HL-60 (cell line): Measurements from ENCODE around the gene ITIH3.

ENCODE experiments used
- DNase-seq, 2 experiments: peaks; one replicate each; pipeline ENCODE4 v3.0.0-alpha.2; 2010 to 2020; ENCODE audit warnings: low read depth in 1 of 2, low spot score in 1 of 2
- H3K27ac ChIP-seq: fragments of 250-450 bp; sonication (Bioruptor Pico); replicated peaks from 2 replicates; pipeline ENCODE4 v1.5.1; 2020; ENCODE audit warnings: mild to moderate bottlenecking, moderate library complexity
- H3K27me3 ChIP-seq: fragments of 250-450 bp; sonication (Bioruptor Pico); 2 replicates; pipeline ENCODE4 v1.5.1; 2021; ENCODE audit warnings: mild to moderate bottlenecking, moderate library complexity; ENCODE audit not compliant: insufficient read depth, poor library complexity, severe bottlenecking
- H3K4me3 ChIP-seq: replicated peaks from 2 replicates; pipeline ENCODE4 v1.5.1; 2011; ENCODE audit warnings: mild to moderate bottlenecking, control low read depth, low read length; ENCODE audit not compliant: insufficient read depth
- GABPA ChIP-seq: IDR thresholded peaks from 2 replicates; pipeline ENCODE4 v1.6.1; 2012; ENCODE audit warnings: low read depth
- POLR2AphosphoS5 ChIP-seq: IDR thresholded peaks from 2 replicates; pipeline ENCODE4 v1.6.1; 2012; ENCODE audit warnings: low read depth
- SPI1 ChIP-seq: IDR thresholded peaks from 2 replicates; pipeline ENCODE4 v1.6.1; 2012; ENCODE audit warnings: low read depth, mild to moderate bottlenecking, borderline replicate concordance
- TF ChIP-seq, protein P1 (sequence below): IDR thresholded peaks from 2 replicates; pipeline ENCODE4 v1.6.1; 2012; ENCODE audit warnings: low read depth; ENCODE audit not compliant: insufficient replicate concordance
- TF ChIP-seq, protein P2 (sequence below): IDR thresholded peaks from one replicate; pipeline ENCODE4 v1.5.1; 2011; ENCODE audit warnings: low read length, control low read depth, inconsistent platforms; ENCODE audit not compliant: insufficient read depth

ITIH3 gene

DNA sequence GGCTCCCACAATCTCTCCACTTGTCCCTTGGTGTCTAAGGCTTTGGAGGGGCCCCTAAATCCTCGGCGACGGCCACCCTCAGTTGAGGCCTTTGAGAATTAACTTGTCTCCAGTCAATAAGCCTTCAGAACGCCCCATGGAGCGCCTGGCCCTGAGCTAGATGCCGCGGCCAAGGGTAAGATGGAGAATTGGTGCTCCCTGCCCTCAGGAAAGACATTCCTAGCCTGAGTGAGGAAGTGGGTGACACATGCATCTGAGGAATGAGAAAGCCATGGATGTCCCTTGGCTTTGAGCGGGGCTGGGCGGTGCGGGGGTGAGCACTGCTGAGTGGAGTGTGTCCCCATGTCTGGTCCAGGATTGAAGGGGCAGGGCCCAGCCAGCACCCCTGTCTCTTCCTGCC lies 22.6 kb downstream of the ITIH3 start:
- H3K27ac ChIP-seq, result no peak overlapping the region
- DNase-seq, result no peak
- TF ChIP-seq, protein P1, sequence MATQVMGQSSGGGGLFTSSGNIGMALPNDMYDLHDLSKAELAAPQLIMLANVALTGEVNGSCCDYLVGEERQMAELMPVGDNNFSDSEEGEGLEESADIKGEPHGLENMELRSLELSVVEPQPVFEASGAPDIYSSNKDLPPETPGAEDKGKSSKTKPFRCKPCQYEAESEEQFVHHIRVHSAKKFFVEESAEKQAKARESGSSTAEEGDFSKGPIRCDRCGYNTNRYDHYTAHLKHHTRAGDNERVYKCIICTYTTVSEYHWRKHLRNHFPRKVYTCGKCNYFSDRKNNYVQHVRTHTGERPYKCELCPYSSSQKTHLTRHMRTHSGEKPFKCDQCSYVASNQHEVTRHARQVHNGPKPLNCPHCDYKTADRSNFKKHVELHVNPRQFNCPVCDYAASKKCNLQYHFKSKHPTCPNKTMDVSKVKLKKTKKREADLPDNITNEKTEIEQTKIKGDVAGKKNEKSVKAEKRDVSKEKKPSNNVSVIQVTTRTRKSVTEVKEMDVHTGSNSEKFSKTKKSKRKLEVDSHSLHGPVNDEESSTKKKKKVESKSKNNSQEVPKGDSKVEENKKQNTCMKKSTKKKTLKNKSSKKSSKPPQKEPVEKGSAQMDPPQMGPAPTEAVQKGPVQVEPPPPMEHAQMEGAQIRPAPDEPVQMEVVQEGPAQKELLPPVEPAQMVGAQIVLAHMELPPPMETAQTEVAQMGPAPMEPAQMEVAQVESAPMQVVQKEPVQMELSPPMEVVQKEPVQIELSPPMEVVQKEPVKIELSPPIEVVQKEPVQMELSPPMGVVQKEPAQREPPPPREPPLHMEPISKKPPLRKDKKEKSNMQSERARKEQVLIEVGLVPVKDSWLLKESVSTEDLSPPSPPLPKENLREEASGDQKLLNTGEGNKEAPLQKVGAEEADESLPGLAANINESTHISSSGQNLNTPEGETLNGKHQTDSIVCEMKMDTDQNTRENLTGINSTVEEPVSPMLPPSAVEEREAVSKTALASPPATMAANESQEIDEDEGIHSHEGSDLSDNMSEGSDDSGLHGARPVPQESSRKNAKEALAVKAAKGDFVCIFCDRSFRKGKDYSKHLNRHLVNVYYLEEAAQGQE, result no peak
- TF ChIP-seq, protein P2, sequence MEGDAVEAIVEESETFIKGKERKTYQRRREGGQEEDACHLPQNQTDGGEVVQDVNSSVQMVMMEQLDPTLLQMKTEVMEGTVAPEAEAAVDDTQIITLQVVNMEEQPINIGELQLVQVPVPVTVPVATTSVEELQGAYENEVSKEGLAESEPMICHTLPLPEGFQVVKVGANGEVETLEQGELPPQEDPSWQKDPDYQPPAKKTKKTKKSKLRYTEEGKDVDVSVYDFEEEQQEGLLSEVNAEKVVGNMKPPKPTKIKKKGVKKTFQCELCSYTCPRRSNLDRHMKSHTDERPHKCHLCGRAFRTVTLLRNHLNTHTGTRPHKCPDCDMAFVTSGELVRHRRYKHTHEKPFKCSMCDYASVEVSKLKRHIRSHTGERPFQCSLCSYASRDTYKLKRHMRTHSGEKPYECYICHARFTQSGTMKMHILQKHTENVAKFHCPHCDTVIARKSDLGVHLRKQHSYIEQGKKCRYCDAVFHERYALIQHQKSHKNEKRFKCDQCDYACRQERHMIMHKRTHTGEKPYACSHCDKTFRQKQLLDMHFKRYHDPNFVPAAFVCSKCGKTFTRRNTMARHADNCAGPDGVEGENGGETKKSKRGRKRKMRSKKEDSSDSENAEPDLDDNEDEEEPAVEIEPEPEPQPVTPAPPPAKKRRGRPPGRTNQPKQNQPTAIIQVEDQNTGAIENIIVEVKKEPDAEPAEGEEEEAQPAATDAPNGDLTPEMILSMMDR, result no peak
- TF ChIP-seq SPI1 (no peak), GABPA (no peak), POLR2AphosphoS5 (no peak)
- H3K27me3 ChIP-seq, result no peaks in the 10 kb centered on the region
- H3K4me3 ChIP-seq, result no peak overlapping the region

DNA sequence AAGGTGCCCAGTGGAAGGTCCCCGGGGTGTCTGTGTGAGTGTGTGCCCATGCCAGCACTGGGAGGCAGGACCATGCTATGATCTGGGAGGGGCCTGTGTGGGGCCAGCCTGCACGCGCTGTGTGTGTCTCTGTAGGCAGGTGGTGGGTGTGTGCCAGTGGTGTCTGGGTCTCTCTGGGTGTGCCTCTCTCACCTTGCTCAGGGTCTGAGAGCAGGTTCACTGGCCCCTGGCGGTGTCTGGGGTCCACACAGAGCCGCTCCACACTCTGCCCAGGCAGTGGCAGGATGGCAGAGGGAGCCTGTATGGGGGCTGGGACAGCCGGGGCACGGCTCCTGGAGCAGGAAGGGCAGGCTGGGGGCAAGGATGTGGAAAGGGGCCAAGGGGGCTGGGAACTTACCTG lies 23.3 kb downstream of the ITIH3 start:
- TF ChIP-seq SPI1 (no peak), POLR2AphosphoS5 (no peak)
- no peak overlapping the region for H3K4me3 ChIP-seq

DNA sequence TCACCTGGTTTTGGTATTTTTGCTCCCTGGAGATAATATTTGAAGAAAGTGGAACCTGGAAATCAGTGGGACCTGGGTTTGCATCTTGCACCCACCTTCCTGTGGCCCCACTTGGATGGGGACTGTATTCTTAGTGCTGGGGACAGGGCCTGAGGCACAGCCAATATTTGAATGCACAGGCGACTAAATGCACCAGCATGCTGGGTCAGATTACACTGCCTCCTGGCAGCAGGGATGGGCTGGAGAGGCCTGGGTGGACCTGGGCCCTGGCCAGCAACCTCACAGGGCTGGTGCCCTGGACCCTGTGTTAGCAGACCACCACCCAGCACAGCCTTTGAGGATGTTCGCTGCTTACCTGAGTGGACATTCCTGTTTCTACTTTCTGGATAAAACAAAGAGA lies 25.3 kb downstream of the ITIH3 start:
- no peaks in the 10 kb centered on the region for H3K27me3 ChIP-seq
- no peak overlapping the region for H3K27ac ChIP-seq
- DNase-seq, result no peak
- H3K4me3 ChIP-seq, result no peak overlapping the region
- TF ChIP-seq, protein P1, result no peak
- TF ChIP-seq, protein P2, result no peak
- no peak for TF ChIP-seq SPI1
- no peak for TF ChIP-seq POLR2AphosphoS5
- no peak for TF ChIP-seq GABPA

More for the DNA sequence above, 23.3 kb downstream of the ITIH3 start:
- H3K27me3 ChIP-seq, result no peaks in the 10 kb centered on the region
- H3K27ac ChIP-seq, result no peak overlapping the region
- no peak for DNase-seq

DNA sequence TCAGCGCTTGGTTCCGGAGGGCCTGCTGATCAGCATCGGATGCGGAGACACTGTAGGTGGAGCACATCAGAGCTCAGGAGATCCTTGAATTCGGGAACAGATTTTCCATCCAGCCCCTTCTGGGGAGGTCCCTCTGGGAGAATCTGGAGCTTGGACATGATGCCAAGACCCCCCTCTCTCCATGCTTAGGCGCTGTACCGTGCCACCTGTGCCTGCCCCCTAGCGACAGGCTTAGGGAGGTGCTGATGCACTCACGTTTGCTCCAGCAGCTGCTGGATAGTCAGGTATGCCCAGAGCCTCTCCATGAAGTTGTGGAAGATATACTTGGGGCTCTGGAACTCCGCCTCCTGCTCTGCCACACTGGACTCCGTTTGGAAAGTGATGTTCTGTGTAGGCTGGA lies 26.1 kb downstream of the ITIH3 start:
- Histone ChIP-seq H3K4me3 (no peak overlapping the region), H3K27me3 (no peaks in the 10 kb centered on the region), H3K27ac (no peak overlapping the region)
- TF ChIP-seq, protein P2, result peak; percentile 58
- TF ChIP-seq, protein P1, result no peak
- peak in 1 of 2 experiments; percentile 32 for DNase-seq
